ENCODE measurements around the gene CBR1.

The CBR1 gene

DNA sequence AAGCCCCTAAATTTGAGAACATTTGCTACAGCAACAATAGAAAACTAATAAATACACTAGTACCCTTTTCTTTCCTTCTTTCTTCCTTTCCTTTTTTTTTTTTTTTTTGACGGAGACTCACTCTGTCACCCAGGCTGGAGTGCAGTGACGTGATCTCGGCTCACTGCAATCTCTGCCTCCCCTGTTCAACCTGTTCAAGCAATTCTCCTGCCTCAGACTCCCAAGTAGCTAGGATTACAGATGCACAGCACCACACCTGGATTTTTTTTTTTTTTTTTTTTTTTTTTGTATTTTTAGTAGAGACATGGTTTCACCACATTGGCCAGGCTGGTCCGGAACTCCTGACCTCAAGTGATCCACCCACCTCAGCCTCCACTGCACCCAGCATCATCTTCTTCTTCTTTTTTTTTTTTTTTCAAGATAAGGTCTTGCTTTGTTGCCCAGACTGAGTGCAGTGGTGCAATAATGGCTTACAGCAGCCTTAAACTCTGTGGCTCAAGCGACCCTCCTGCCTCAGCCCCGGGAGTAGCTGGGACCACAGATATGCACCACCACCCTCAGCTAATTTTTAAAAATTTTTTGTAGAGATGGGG is 45.4 kb downstream of the CBR1 start:
- DNase-seq (ENCODE audit: low read depth) = no peak

DNA sequence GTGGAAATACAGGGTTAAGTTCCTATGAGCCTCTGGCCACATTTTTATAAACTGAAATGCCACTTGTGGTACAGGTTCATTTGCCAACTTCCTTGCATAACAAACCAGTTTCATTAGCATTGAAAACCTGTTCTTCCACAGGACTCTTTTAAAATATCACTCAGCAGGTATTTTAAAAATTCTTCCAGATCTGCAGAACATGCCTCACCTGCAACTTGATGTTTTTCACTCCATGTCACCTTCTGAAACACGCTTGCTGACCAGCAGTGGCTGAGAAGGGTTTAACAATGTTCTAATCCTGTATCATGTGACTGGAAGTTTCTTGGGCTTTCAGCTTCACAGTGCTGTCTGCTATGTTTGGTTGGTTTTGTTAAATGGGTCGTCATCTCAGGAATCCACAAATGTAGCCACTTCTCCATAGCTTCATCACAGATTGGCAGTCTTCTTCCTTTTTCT is 47.5 kb downstream of the CBR1 start:
- DNase-seq (ENCODE audit: low read depth) = no peak

DNA sequence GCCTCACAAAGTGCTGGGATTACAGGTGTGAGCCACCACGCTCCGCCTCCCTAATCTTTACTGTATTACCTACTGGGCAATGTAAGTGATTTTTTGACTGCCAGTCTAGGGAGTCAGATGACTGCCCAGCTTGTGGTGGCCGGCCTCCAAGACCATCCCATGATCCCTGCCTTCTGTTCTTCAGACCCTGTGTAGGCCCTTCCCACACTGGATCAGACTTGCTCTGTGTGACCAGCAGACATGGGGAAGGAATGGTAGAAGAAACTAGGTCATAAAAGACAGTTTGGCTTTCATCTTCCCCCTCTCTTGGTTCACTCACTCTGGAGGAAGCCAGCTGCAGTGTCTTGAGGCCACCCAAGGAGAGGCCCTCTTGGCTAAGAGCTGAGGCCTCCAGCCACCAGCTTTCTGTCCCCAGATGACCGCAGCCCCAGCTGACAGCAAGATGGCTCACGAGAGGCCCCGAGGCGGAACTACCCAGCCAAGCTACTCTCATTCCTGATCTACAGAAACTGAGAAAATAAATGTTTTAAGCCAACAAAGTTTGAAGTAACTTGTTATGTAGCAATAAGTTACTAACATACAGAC is 50.6 kb downstream of the CBR1 start:
- DNase-seq (ENCODE audit: low read depth) = no peak

All from T-helper 22 cell (primary cell).